T-helper 2 cell treated with Interferon-gamma antibody and Interleukin-4, amounts not matched to agents 5 μg/mL and 100 μg/mL, for 36 hours (primary cell): ENCODE measurements around the gene HSPD1.

Experiments used
- DNase-seq: peaks from one replicate; pipeline ENCODE4 v3.0.0; 2021; ENCODE audit warnings: low spot score
- H3K27ac Mint-ChIP-seq: one replicate; pipeline ENCODE4 v1.8.0; 2021; ENCODE audit warnings: mild to moderate bottlenecking, mixed read lengths
- H3K27me3 Mint-ChIP-seq: one replicate; pipeline ENCODE4 v1.8.0; 2021; ENCODE audit warnings: low read depth, mixed read lengths
- H3K36me3 Mint-ChIP-seq: one replicate; pipeline ENCODE4 v1.8.0; 2021; ENCODE audit warnings: low read depth, mixed read lengths
- H3K4me1 Mint-ChIP-seq: one replicate; pipeline ENCODE4 v1.8.0; 2021; ENCODE audit warnings: low read depth, mixed read lengths
- H3K4me3 Mint-ChIP-seq: one replicate; pipeline ENCODE4 v1.8.0; 2022; ENCODE audit warnings: mild to moderate bottlenecking, moderate library complexity, mixed read lengths
- H3K9me3 Mint-ChIP-seq: one replicate; pipeline ENCODE4 v1.8.0; 2021; ENCODE audit warnings: mixed read lengths

HSPD1 gene

GRCh38 chr2:197499594-197500502, at the start of gene HSPD1, which contains the start of gene HSPE1:
Gene HSPD1 (minus strand): TSS chr2:197499840. CDS start chr2:197498848, 992 bp downstream.
Gene HSPE1 (plus strand): TSS chr2:197500379. CDS start chr2:197500437, 58 bp downstream.
- peak; percentile 100 for DNase-seq
- peaks cover 44% of the 10 kb centered on the region for H3K4me1 Mint-ChIP-seq
- no peaks in the 10 kb centered on the region for H3K9me3 Mint-ChIP-seq
- peaks cover 79% of the 10 kb centered on the region for H3K36me3 Mint-ChIP-seq
- H3K27ac Mint-ChIP-seq: peak within 1 kb of the TSS; percentile 93
- H3K27me3 Mint-ChIP-seq: no peaks in the 10 kb centered on the region
- peak within 1 kb of the TSS; percentile 98 for H3K4me3 Mint-ChIP-seq

DNA sequence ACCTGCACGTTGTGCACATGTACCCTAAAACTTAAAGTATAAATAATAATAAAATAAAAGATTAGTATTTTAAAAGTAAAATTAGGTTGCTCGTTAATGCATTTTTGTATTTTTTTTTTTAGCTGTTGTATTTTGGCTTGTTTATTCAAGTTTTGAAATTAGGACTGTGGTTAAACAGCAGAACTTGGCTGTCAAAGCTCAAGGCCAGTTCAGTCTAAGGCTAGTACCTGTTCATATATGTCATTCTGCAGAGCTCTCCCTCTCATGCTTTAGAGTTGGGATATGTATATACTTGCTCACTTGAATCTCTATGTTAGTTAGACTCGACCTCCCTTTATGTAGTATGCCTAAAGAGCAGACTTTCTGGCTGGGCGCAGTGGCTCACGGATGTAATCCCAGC, 48.9 kb upstream of the HSPD1 start:
- H3K27ac Mint-ChIP-seq: no peak overlapping the region
- no peaks in the 10 kb centered on the region for H3K27me3 Mint-ChIP-seq
- no peaks in the 10 kb centered on the region for H3K4me1 Mint-ChIP-seq
- DNase-seq: no peak
- peaks cover 25% of the 10 kb centered on the region for H3K36me3 Mint-ChIP-seq
- H3K4me3 Mint-ChIP-seq: no peak overlapping the region
- H3K9me3 Mint-ChIP-seq: no peaks in the 10 kb centered on the region

- peaks cover 3% of the 10 kb centered on the region for H3K4me1 Mint-ChIP-seq
- no peaks in the 10 kb centered on the region for H3K9me3 Mint-ChIP-seq
- no peaks in the 10 kb centered on the region for H3K27me3 Mint-ChIP-seq
- no peak overlapping the region for H3K4me3 Mint-ChIP-seq
- no peak for DNase-seq
- H3K27ac Mint-ChIP-seq: no peak overlapping the region
- H3K36me3 Mint-ChIP-seq: peaks cover 26% of the 10 kb centered on the region
These were observed 47.7 kb upstream of the HSPD1 start for GRCh38 chr2:197547163-197547900.

DNA sequence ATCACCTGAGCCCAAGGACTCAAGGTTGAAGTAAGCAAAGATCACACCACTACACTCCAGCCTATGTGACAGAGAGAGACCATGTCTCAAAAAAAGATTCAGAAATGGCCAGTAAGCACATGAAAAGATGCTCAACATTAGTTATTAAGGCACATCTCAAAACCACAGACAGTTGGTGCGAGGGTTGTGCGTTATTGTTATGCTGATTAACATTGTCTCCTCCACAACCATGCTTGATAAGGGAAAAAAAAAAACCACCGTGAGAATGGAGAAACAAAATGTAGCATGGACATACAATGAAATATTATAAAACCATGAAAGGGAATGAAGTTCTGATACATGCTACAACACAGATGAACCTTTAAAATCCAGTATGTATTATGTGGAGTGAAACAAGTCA, 43.6 kb upstream of the HSPD1 start:
- DNase-seq: no peak
- H3K36me3 Mint-ChIP-seq: peaks cover 44% of the 10 kb centered on the region
- H3K4me3 Mint-ChIP-seq: no peak overlapping the region
- peaks cover 14% of the 10 kb centered on the region for H3K4me1 Mint-ChIP-seq
- H3K27me3 Mint-ChIP-seq: no peaks in the 10 kb centered on the region
- H3K27ac Mint-ChIP-seq: no peak overlapping the region
- H3K9me3 Mint-ChIP-seq: no peaks in the 10 kb centered on the region

- H3K4me3 Mint-ChIP-seq: no peak overlapping the region
- DNase-seq: no peak
- H3K9me3 Mint-ChIP-seq: no peaks in the 10 kb centered on the region
- H3K27ac Mint-ChIP-seq: no peak overlapping the region
- H3K36me3 Mint-ChIP-seq: peaks cover 60% of the 10 kb centered on the region
- no peaks in the 10 kb centered on the region for H3K27me3 Mint-ChIP-seq
- peaks cover 21% of the 10 kb centered on the region for H3K4me1 Mint-ChIP-seq
These were observed 40.1 kb upstream of the HSPD1 start for GRCh38 chr2:197539734-197540133.

- H3K27ac Mint-ChIP-seq: no peak overlapping the region
- no peaks in the 10 kb centered on the region for H3K27me3 Mint-ChIP-seq
- peaks cover 28% of the 10 kb centered on the region for H3K4me1 Mint-ChIP-seq
These were observed 38.8 kb upstream of the HSPD1 start for GRCh38 chr2:197538412-197538811.

GRCh38 chr2:197517150-197517549, 17.5 kb upstream of the HSPD1 start:
- Mint-ChIP-seq H3K27me3 (no peaks in the 10 kb centered on the region), H3K9me3 (peaks cover 4% of the 10 kb centered on the region), H3K36me3 (peaks cover 30% of the 10 kb centered on the region), H3K4me3 (peak overlapping the region; percentile 97), H3K27ac (peak overlapping the region; percentile 63), H3K4me1 (peaks cover 28% of the 10 kb centered on the region)
- DNase-seq: no peak

More at GRCh38 chr2:197538412-197538811, 38.8 kb upstream of the HSPD1 start:
- no peak overlapping the region for H3K4me3 Mint-ChIP-seq
- peaks cover 64% of the 10 kb centered on the region for H3K36me3 Mint-ChIP-seq
- DNase-seq: no peak
- no peaks in the 10 kb centered on the region for H3K9me3 Mint-ChIP-seq

- H3K9me3 Mint-ChIP-seq: peaks cover 4% of the 10 kb centered on the region
- H3K27ac Mint-ChIP-seq: peak overlapping the region; percentile 92
- peak; percentile 22 for DNase-seq
- peaks cover 25% of the 10 kb centered on the region for H3K4me1 Mint-ChIP-seq
- H3K27me3 Mint-ChIP-seq: no peaks in the 10 kb centered on the region
- peak overlapping the region; percentile 97 for H3K4me3 Mint-ChIP-seq
- peaks cover 25% of the 10 kb centered on the region for H3K36me3 Mint-ChIP-seq
These were observed 16.7 kb upstream of the HSPD1 start for GRCh38 chr2:197516393-197516761.

DNA sequence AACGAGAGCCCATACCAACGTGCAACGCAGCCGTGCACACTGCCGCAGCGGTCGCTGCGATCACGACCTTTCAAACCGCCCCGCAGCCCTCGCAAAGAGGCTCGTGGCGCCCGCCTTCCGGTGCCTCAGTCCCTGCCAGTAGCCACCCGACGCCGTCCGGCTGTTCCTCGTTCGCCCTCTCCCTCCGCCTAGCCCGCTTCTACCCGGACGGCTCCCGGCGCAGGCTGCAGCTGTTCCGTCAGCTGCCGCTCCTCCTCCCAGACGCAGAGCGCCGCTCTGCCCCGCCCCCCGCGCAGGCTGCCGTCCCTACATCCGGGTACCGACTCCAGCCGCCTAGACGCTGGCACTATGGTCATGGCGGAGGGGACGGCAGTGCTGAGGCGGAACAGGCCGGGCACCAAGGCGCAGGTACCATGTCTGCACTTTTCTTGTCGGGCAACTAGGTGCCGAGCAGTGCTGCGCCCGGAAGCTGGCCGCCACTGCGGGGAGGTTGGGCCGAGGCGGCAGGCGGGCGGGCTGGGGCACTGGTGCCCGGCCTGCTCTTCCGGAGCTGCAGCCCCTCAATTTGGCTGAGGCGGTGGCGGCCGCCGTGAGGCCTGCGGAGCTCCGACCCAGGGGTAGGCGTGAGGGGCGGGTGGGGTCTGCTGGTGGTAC, 16.2 kb upstream of the HSPD1 start, which contains the start of gene MOB4:
Gene MOB4 (plus strand): TSS at position 328 of the 654 bp plus-strand sequence. CDS start 21 bp downstream, at position 349.
- H3K4me3 Mint-ChIP-seq: peak within 1 kb of the TSS; percentile 97
- H3K36me3 Mint-ChIP-seq: peaks cover 20% of the 10 kb centered on the region
- peak; percentile 95 for DNase-seq
- peaks cover under 1% of the 10 kb centered on the region for H3K9me3 Mint-ChIP-seq
- H3K27me3 Mint-ChIP-seq: no peaks in the 10 kb centered on the region
- H3K27ac Mint-ChIP-seq: peak within 1 kb of the TSS; percentile 92
- peaks cover 23% of the 10 kb centered on the region for H3K4me1 Mint-ChIP-seq

GRCh38 chr2:197515315-197515738, 15.7 kb upstream of the HSPD1 start:
- H3K4me1 Mint-ChIP-seq: peaks cover 22% of the 10 kb centered on the region
- no peak for DNase-seq
- no peaks in the 10 kb centered on the region for H3K27me3 Mint-ChIP-seq
- no peaks in the 10 kb centered on the region for H3K9me3 Mint-ChIP-seq
- peak overlapping the region; percentile 87 for H3K27ac Mint-ChIP-seq
- H3K4me3 Mint-ChIP-seq: peak overlapping the region; percentile 97
- H3K36me3 Mint-ChIP-seq: peaks cover 15% of the 10 kb centered on the region

- H3K27ac Mint-ChIP-seq: peak overlapping the region; percentile 87
- no peak for DNase-seq
- no peaks in the 10 kb centered on the region for H3K27me3 Mint-ChIP-seq
- H3K4me3 Mint-ChIP-seq: peak overlapping the region; percentile 97
- peaks cover 20% of the 10 kb centered on the region for H3K4me1 Mint-ChIP-seq
- H3K36me3 Mint-ChIP-seq: peaks cover 13% of the 10 kb centered on the region
- no peaks in the 10 kb centered on the region for H3K9me3 Mint-ChIP-seq
These were observed 15.1 kb upstream of the HSPD1 start for GRCh38 chr2:197514754-197515153.

DNA sequence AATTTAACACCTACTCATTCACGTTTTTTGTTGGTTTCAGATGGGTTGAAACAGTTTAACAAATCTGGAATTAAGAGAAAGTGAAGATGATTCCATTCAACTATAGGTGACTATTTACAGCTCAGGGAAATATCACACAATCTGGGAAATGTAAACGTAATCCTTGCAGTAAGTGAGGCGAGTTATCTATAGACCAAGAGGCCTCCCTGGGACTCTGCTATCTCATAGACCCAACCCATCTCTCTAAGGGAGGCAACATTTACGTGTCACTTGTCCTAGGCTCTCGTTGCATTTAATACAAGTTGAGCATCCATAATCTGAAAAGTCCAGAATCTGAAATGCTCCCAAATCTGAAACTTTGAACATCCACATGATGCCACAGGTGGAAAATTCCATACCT, 14.3 kb upstream of the HSPD1 start:
- H3K4me3 Mint-ChIP-seq: no peak overlapping the region
- H3K27me3 Mint-ChIP-seq: no peaks in the 10 kb centered on the region
- H3K4me1 Mint-ChIP-seq: peaks cover 17% of the 10 kb centered on the region
- no peaks in the 10 kb centered on the region for H3K9me3 Mint-ChIP-seq
- H3K27ac Mint-ChIP-seq: no peak overlapping the region
- DNase-seq: no peak
- peaks cover 6% of the 10 kb centered on the region for H3K36me3 Mint-ChIP-seq

DNA sequence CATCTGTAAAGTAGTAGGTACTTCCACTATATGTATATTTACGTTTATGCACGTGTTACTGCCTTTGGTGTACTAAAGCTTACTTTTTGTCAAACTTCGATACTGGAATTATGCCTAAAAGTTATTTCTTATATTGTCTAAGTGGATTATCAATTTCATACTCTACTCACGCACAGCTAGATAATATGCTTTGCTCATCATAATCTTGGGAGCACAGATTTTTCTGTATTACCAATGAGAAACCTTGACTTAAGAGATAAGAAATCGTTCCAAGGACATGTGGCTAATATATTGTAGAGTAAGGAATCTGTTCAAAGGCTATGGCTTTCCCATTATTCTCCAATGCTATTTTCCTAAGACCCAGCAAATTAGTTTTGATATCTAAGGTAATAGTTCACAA, 7.0 kb upstream of the HSPD1 start:
- no peak overlapping the region for H3K27ac Mint-ChIP-seq
- H3K36me3 Mint-ChIP-seq: peaks cover 34% of the 10 kb centered on the region
- no peaks in the 10 kb centered on the region for H3K9me3 Mint-ChIP-seq
- peaks cover 10% of the 10 kb centered on the region for H3K4me1 Mint-ChIP-seq
- no peak for DNase-seq
- no peak overlapping the region for H3K4me3 Mint-ChIP-seq
- no peaks in the 10 kb centered on the region for H3K27me3 Mint-ChIP-seq
